Natural killer cell treated with Interleukin-12 subunit alpha and Interleukin-12 subunit beta and Interleukin-15 and Interleukin-18, amount 100 ng/mL, for 72 hours (primary cell): ENCODE measurements around the gene ARMH1. TPM values are rescaled to one million over a fixed set of nuclear protein-coding genes. Genes with fewer than 3 reads are reported as not detected.

ENCODE experiments used
- ATAC-seq, 2 donors: fragments of 150-1000 bp; cut with Tn5 transposase in 1 of 2; sonication (Bioruptor Pico), chemical (Tn5 transposase) in 1 of 2; 2 replicates each; pipeline ENCODE4 v1.10.0; 2021
- DNase-seq: peaks from one replicate; pipeline ENCODE4 v3.0.0; 2022; ENCODE audit warnings: low spot score
- H3K27ac Mint-ChIP-seq, 2 donors: 1 replicate in 1 of 2; 2 replicates in 1 of 2; pipeline ENCODE4 v1.8.0; 2022; ENCODE audit warnings: mixed read lengths in 2 of 2, mild to moderate bottlenecking in 1 of 2, moderate library complexity in 1 of 2
- H3K27me3 Mint-ChIP-seq, 2 donors: 1 replicate in 1 of 2; 2 replicates in 1 of 2; pipeline ENCODE4 v1.8.0; 2022; ENCODE audit warnings: mixed read lengths in 2 of 2
- H3K36me3 Mint-ChIP-seq: one replicate; pipeline ENCODE4 v1.8.0; 2022; ENCODE audit warnings: mixed read lengths
- H3K4me1 Mint-ChIP-seq, 2 donors: 1 replicate in 1 of 2; 2 replicates in 1 of 2; pipeline ENCODE4 v1.8.0; 2022; ENCODE audit warnings: low read depth in 2 of 2, mixed read lengths in 2 of 2, mild to moderate bottlenecking in 1 of 2
- H3K4me3 Mint-ChIP-seq: one replicate; pipeline ENCODE4 v1.8.0; 2022; ENCODE audit warnings: mixed read lengths
- H3K9me3 Mint-ChIP-seq: 2 replicates; pipeline ENCODE4 v1.8.0; 2022; ENCODE audit warnings: mixed read lengths
- total RNA-seq, 2 donors: library from RNA; stranded (reverse); gene quantifications; one replicate each; pipeline ENCODE4 v1.2.3, GENCODE V29; 2022

ARMH1 gene
- total RNA-seq, 2 donors from 2014 or later, result 1.8 to 8.7 TPM

- ATAC-seq, result no peak
- H3K27me3 Mint-ChIP-seq, result no peaks in the 10 kb centered on the region
- peak overlapping the region; percentile 9 for H3K4me3 Mint-ChIP-seq
- H3K36me3 Mint-ChIP-seq, result no peaks in the 10 kb centered on the region
- DNase-seq, result no peak
- H3K9me3 Mint-ChIP-seq, result no peaks in the 10 kb centered on the region
- peak overlapping the region in 1 of 2 donors; percentile 25 for H3K27ac Mint-ChIP-seq
- peaks cover 17 to 30% of the 10 kb centered on the region in 2 donors for H3K4me1 Mint-ChIP-seq
Measured at GRCh38 chr1:44670751-44671640, 3.5 kb upstream of the ARMH1 start.

GRCh38 chr1:44672254-44672955, 2.1 kb upstream of the ARMH1 start:
- no peaks in the 10 kb centered on the region for H3K36me3 Mint-ChIP-seq
- H3K27me3 Mint-ChIP-seq, result no peaks in the 10 kb centered on the region
- DNase-seq (no peak), ATAC-seq (no peak)
- no peaks in the 10 kb centered on the region for H3K9me3 Mint-ChIP-seq
- peak overlapping the region; percentile 29 to 56 for H3K27ac Mint-ChIP-seq
- H3K4me3 Mint-ChIP-seq, result peak overlapping the region; percentile 68
- H3K4me1 Mint-ChIP-seq, result peaks cover 17 to 30% of the 10 kb centered on the region in 2 donors

GRCh38 chr1:44672961-44673674, 1.4 kb upstream of the ARMH1 start:
- H3K4me1 Mint-ChIP-seq, result peaks cover 17 to 30% of the 10 kb centered on the region in 2 donors
- no peak for ATAC-seq
- H3K36me3 Mint-ChIP-seq, result no peaks in the 10 kb centered on the region
- no peaks in the 10 kb centered on the region for H3K27me3 Mint-ChIP-seq
- peak overlapping the region in 1 of 2 donors; percentile 78 for H3K27ac Mint-ChIP-seq
- DNase-seq, result no peak
- H3K9me3 Mint-ChIP-seq, result no peaks in the 10 kb centered on the region
- H3K4me3 Mint-ChIP-seq, result peak overlapping the region; percentile 92

- H3K9me3 Mint-ChIP-seq, result no peaks in the 10 kb centered on the region
- ATAC-seq (no peak), DNase-seq (no peak)
- peaks cover 17 to 30% of the 10 kb centered on the region in 2 donors for H3K4me1 Mint-ChIP-seq
- no peaks in the 10 kb centered on the region for H3K27me3 Mint-ChIP-seq
- peak overlapping the region; percentile 92 for H3K4me3 Mint-ChIP-seq
- H3K36me3 Mint-ChIP-seq, result no peaks in the 10 kb centered on the region
- H3K27ac Mint-ChIP-seq, result peak overlapping the region; percentile 78 to 79
Measured at GRCh38 chr1:44673675-44674112, 820 bp upstream of the ARMH1 start.

GRCh38 chr1:44675186-44675585, 672 bp downstream of the ARMH1 start:
- ATAC-seq, result no peak

GRCh38 chr1:44676484-44677200, 2.1 kb downstream of the ARMH1 start:
- DNase-seq (no peak), ATAC-seq (no peak)
- Mint-ChIP-seq H3K36me3 (no peaks in the 10 kb centered on the region), H3K9me3 (no peaks in the 10 kb centered on the region), H3K4me3 (no peak overlapping the region), H3K27ac (no peak overlapping the region), H3K27me3 (no peaks in the 10 kb centered on the region), H3K4me1 (peaks cover 14 to 26% of the 10 kb centered on the region in 2 donors)

More at GRCh38 chr1:44675186-44675585, 672 bp downstream of the ARMH1 start:
- Mint-ChIP-seq H3K36me3 (no peaks in the 10 kb centered on the region), H3K4me3 (peak overlapping the region; percentile 92), H3K27ac (peak overlapping the region; percentile 78 to 79), H3K4me1 (peaks cover 15 to 30% of the 10 kb centered on the region in 2 donors), H3K27me3 (no peaks in the 10 kb centered on the region), H3K9me3 (no peaks in the 10 kb centered on the region)
- no peak for DNase-seq

- H3K4me3 Mint-ChIP-seq, result no peak overlapping the region
- no peaks in the 10 kb centered on the region for H3K9me3 Mint-ChIP-seq
- DNase-seq, result no peak
- H3K4me1 Mint-ChIP-seq, result peaks cover 9 to 20% of the 10 kb centered on the region in 2 donors
- H3K36me3 Mint-ChIP-seq, result no peaks in the 10 kb centered on the region
- no peak for ATAC-seq
- no peak overlapping the region for H3K27ac Mint-ChIP-seq
- no peaks in the 10 kb centered on the region for H3K27me3 Mint-ChIP-seq
Measured at GRCh38 chr1:44677201-44677766, 2.8 kb downstream of the ARMH1 start.

- Mint-ChIP-seq H3K4me3 (no peak overlapping the region), H3K27me3 (no peaks in the 10 kb centered on the region), H3K27ac (no peak overlapping the region), H3K4me1 (peaks cover 7 to 15% of the 10 kb centered on the region in 2 donors), H3K36me3 (no peaks in the 10 kb centered on the region), H3K9me3 (no peaks in the 10 kb centered on the region)
- DNase-seq, result no peak
- no peak for ATAC-seq
Measured at GRCh38 chr1:44678120-44678519, 3.6 kb downstream of the ARMH1 start.

GRCh38 chr1:44678626-44679025, 4.1 kb downstream of the ARMH1 start:
- Mint-ChIP-seq H3K36me3 (no peaks in the 10 kb centered on the region), H3K9me3 (no peaks in the 10 kb centered on the region), H3K4me1 (peaks cover 4 to 10% of the 10 kb centered on the region in 2 donors), H3K4me3 (no peak overlapping the region), H3K27ac (no peak overlapping the region), H3K27me3 (no peaks in the 10 kb centered on the region)
- ATAC-seq (no peak), DNase-seq (no peak)

- H3K36me3 Mint-ChIP-seq, result no peaks in the 10 kb centered on the region
- H3K9me3 Mint-ChIP-seq, result no peaks in the 10 kb centered on the region
- no peaks in the 10 kb centered on the region for H3K27me3 Mint-ChIP-seq
- no peak overlapping the region for H3K4me3 Mint-ChIP-seq
- no peak overlapping the region for H3K27ac Mint-ChIP-seq
- peaks cover 3 to 7% of the 10 kb centered on the region in 2 donors for H3K4me1 Mint-ChIP-seq
- ATAC-seq, result no peak
- no peak for DNase-seq
Measured at GRCh38 chr1:44679468-44679867, 5.0 kb downstream of the ARMH1 start.

GRCh38 chr1:44681905-44682882, 7.7 kb downstream of the ARMH1 start:
- H3K27me3 Mint-ChIP-seq, result no peaks in the 10 kb centered on the region

GRCh38 chr1:44682883-44683265, 8.4 kb downstream of the ARMH1 start:
- DNase-seq (no peak), ATAC-seq (no peak)
- no peaks in the 10 kb centered on the region for H3K36me3 Mint-ChIP-seq
- no peaks in the 10 kb centered on the region for H3K9me3 Mint-ChIP-seq
- no peaks in the 10 kb centered on the region for H3K4me1 Mint-ChIP-seq
- H3K27ac Mint-ChIP-seq, result peak overlapping the region in 1 of 2 donors; percentile 30
- H3K27me3 Mint-ChIP-seq, result no peaks in the 10 kb centered on the region
- no peak overlapping the region for H3K4me3 Mint-ChIP-seq

More at GRCh38 chr1:44681905-44682882, 7.7 kb downstream of the ARMH1 start:
- Mint-ChIP-seq H3K4me1 (no peaks in the 10 kb centered on the region), H3K4me3 (no peak overlapping the region), H3K36me3 (no peaks in the 10 kb centered on the region), H3K9me3 (no peaks in the 10 kb centered on the region), H3K27ac (no peak overlapping the region)
- ATAC-seq (no peak), DNase-seq (no peak)
